Right atrium auricular region (tissue), 2 donors: ENCODE results near the gene GRK5. TPM values are rescaled to one million over a fixed set of nuclear protein-coding genes. Genes with fewer than 3 reads are reported as not detected.

Source experiments
- DNase-seq: peaks from one replicate; pipeline ENCODE4 v3.0.0-alpha.2; 2019; ENCODE audit warnings: low spot score
- H3K27ac ChIP-seq, 2 donors: fragments of 200-600 bp; sonication (generic); 1 replicate in 1 of 2; 2 replicates in 1 of 2; pipeline ENCODE4 v1.5.1; 2016 to 2019
- H3K27me3 ChIP-seq, 2 donors: fragments of 200-600 bp; sonication (generic); one replicate each; pipeline versions ENCODE4 v1.5.1 to v1.6.0; 2017 to 2019
- H3K36me3 ChIP-seq: fragments of 200-600 bp; sonication (generic); one replicate; pipeline ENCODE4 v1.5.1; 2016
- H3K4me1 ChIP-seq, 2 donors: fragments of 200-600 bp; sonication (generic); one replicate each; pipeline versions ENCODE4 v1.5.1 to v1.6.0; 2017 to 2019
- H3K4me3 ChIP-seq, 2 donors: fragments of 200-600 bp; sonication (generic); 1 replicate in 1 of 2; 2 replicates in 1 of 2; pipeline ENCODE4 v1.5.1; 2017 to 2019; ENCODE audit warnings: mild to moderate bottlenecking in 1 of 2, moderate library complexity in 1 of 2
- H3K9me3 ChIP-seq, 2 donors: fragments of 200-600 bp; sonication (generic); one replicate each; pipeline ENCODE4 v1.5.1; 2019
- CTCF ChIP-seq, 2 donors: fragments of 200-600 bp; sonication (generic); IDR thresholded peaks; one replicate each; pipeline ENCODE4 v1.5.1; 2019; ENCODE audit warnings: antibody characterized with exemption in 2 of 2
- total RNA-seq, 2 donors: library from RNA; depleted of rRNA; stranded (reverse); fragments of >200 nt; gene quantifications; one replicate each; pipeline ENCODE4 v1.1.0, GENCODE V29; 2016

GRK5 gene
- total RNA-seq, 2 donors from 2014 or later = 19.2 to 53.8 TPM

DNA sequence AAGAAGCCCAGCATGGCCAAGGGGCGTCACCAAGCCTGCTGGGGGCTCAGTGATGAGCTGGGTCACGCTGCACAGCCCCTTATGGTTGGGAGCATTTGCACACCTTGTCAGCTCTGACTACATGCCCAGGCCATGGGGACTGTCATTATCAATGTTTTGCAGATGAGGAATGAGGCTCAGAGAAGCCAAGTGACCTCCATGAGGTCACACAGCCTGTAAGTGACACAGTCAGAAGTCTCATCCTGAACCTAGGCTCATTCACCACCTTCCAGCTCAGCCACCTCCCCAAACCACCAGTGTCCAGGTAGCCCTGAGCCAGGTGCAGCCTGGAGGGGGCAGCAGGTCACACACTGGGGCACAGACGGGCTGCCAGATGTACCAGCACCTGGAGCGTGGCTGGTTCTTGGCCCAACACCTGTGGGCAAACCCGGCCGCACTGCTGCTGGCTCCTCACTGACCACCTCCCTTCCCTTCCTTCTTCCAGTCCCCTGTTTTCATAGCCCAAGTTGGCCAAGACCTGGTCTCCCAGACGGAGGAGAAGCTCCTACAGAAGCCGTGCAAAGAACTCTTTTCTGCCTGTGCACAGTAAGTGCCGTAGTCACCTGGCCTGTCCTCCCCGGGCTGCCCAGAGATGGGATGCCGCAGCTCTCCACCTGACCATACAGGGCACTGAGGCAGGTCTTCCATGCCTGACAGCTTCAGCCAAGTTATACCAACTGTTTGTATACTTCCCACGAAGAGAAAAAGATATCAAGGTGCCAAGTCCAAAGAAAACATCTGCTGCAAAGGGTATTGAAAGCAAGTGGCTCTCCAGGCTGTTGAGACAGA, 215.5 kb downstream of the GRK5 start:
- no peak for DNase-seq
- H3K9me3 ChIP-seq = no peaks in the 10 kb centered on the region
- H3K4me1 ChIP-seq = peaks cover 0 to 17% of the 10 kb centered on the region in 2 donors
- no peak for TF ChIP-seq CTCF (IDR thresholded peaks at IDR 0.05)
- H3K27me3 ChIP-seq = no peaks in the 10 kb centered on the region
- H3K27ac ChIP-seq = peak overlapping the region; percentile 8 to 10
- H3K4me3 ChIP-seq = no peak overlapping the region
- peaks cover 42% of the 10 kb centered on the region for H3K36me3 ChIP-seq

- TF ChIP-seq CTCF (IDR thresholded peaks at IDR 0.05) = no peak
- Histone ChIP-seq H3K27ac (no peak overlapping the region), H3K9me3 (no peaks in the 10 kb centered on the region), H3K4me1 (peaks cover 0 to 17% of the 10 kb centered on the region in 2 donors), H3K36me3 (peaks cover 50% of the 10 kb centered on the region), H3K27me3 (no peaks in the 10 kb centered on the region), H3K4me3 (no peak overlapping the region)
- DNase-seq = no peak
Observed at GRCh38 chr10:119423510-119424257, 216.3 kb downstream of the GRK5 start.

DNA sequence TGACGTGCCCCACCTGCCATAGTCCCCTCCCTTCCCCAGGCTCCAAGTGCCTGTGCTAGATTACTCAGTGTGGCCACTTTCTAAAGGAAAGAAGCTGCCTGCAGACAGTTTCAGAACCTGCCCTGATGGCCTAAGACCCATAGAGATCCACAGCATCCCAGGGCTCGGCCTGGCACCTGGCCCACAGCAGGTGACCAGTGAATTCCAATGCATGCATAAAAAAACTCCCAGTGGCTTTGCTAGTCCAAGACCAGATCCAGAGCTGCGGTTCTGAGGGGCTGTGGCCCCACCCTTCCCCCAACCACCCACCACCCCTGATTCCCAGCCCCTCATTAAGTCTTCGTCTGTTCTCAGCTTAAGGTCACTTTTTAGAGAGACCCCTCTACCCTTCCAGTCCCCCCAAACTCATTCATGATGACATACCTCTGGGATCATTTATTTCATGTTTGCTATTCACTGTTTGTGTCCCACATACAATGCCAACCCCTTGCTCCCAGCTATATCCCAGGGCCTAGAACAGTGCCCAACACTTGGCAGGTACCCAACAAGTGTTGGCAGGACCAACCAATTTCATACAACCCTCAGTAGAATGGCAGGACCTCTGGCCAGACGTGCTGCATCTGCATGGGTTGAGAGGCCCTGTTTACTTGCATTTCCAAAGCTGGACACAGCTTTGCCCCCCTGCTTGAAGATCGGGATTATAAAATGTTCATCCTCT, 217.0 kb downstream of the GRK5 start:
- DNase-seq = no peak
- no peaks in the 10 kb centered on the region for H3K9me3 ChIP-seq
- TF ChIP-seq CTCF (IDR thresholded peaks at IDR 0.05) = no peak
- peaks cover 0 to 17% of the 10 kb centered on the region in 2 donors for H3K4me1 ChIP-seq
- no peak overlapping the region for H3K4me3 ChIP-seq
- H3K27me3 ChIP-seq = no peaks in the 10 kb centered on the region
- H3K27ac ChIP-seq = no peak overlapping the region
- H3K36me3 ChIP-seq = peaks cover 57% of the 10 kb centered on the region

DNA sequence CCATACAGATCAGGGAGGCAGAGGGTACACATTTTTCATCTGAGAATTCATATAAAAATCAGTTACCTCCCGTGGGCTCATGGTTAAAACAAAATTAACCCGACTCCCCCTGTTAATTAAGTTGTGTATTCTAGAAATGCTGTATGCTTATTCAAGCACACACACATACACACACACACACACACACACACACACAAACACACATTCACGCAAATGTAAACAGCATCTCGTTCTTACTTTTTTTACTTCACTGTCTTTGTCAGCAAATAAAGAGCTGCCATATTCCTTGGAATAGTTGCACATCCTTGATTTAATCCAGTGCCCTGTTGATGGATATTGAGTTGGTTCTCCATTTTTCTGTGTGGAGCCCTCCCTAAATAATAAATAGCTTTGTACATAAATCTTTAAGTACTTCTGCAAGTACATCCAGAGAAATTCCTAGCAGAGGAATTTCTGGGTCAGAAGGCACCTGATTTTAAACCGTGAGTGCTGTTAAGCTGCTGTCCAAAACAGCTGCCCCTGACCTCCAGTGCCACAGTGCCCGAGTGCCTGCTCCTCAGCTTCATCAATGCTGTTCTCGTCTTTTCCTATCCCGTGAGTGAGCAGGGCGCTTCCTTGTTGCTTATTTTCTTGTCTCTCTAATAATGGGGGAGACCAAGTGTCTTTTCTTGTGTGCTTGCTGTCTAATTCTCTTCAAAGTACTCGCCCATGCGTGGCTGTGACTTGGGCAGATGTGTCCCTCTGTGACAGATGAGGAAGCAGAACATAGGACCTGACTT, 217.9 kb downstream of the GRK5 start:
- H3K9me3 ChIP-seq = no peaks in the 10 kb centered on the region
- H3K4me3 ChIP-seq = no peak overlapping the region
- no peak overlapping the region for H3K27ac ChIP-seq
- no peak for TF ChIP-seq CTCF (IDR thresholded peaks at IDR 0.05)
- H3K27me3 ChIP-seq = no peaks in the 10 kb centered on the region
- H3K36me3 ChIP-seq = peaks cover 62% of the 10 kb centered on the region
- peaks cover 0 to 17% of the 10 kb centered on the region in 2 donors for H3K4me1 ChIP-seq
- DNase-seq = no peak

GRCh38 chr10:119425881-119426170, 218.5 kb downstream of the GRK5 start:
- Histone ChIP-seq H3K27ac (no peak overlapping the region), H3K36me3 (peaks cover 64% of the 10 kb centered on the region), H3K27me3 (no peaks in the 10 kb centered on the region), H3K4me3 (no peak overlapping the region), H3K4me1 (peaks cover 0 to 15% of the 10 kb centered on the region in 2 donors), H3K9me3 (no peaks in the 10 kb centered on the region)
- no peak for TF ChIP-seq CTCF (IDR thresholded peaks at IDR 0.05)
- DNase-seq = no peak
